SK-N-MC (cell line): Measurements from ENCODE around the gene SFTPA1.

Experiments
- EZH2 ChIP-seq: fragments of 200-600 bp; sonication (generic); IDR thresholded peaks from one replicate; pipeline ENCODE4 v1.6.1; 2017; ENCODE audit warnings: antibody characterized with exemption
- POLR2AphosphoS5 ChIP-seq: IDR thresholded peaks from 2 replicates; pipeline ENCODE4 v1.6.1; 2012; ENCODE audit warnings: mild to moderate bottlenecking, low read depth, low read length, borderline replicate concordance

DNA sequence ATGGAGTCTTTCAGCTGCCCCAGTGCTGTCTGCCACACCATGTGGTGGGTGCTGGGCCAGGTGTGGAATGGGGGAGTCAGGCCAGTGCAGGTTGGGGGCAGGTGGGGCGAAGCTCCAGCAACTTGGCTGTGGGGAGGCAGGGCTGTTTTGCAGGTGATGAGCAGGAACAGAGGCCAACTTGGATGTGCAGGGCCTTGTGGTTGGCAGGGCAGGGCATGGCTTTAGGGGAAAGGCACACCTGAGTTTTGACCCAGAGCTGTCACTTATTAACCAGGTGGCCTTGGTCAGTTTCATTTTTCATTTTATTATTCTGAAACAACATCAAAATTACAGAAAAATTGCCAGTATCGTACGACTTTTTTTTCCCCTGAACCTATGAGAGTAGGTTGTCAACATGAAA, 49.5 kb upstream of the SFTPA1 start:
- TF ChIP-seq EZH2 (no peak), POLR2AphosphoS5 (no peak)
